Esophagus muscularis mucosa (tissue), 4 donors: ENCODE results near the gene SAMD14. TPM values are rescaled to one million over a fixed set of nuclear protein-coding genes. Genes with fewer than 3 reads are reported as not detected.

ENCODE experiments used
- DNase-seq: peaks from one replicate; pipeline ENCODE4 v3.0.0-alpha.2; 2017; ENCODE audit errors: extremely low spot score
- H3K27ac ChIP-seq, 4 donors: fragments of 200-600 bp; sonication (generic); replicated peaks in 1 of 4; 1 replicate in 3 of 4; 2 replicates in 1 of 4; pipeline ENCODE4 v1.5.1; 2016 to 2019; ENCODE audit warnings: mild to moderate bottlenecking in 1 of 4
- H3K27me3 ChIP-seq, 4 donors: fragments of 200-600 bp; sonication (generic); one replicate each; pipeline versions ENCODE4 v1.5.1 to v1.6.0; 2016 to 2019
- H3K36me3 ChIP-seq, 4 donors: fragments of 200-600 bp; sonication (generic); one replicate each; pipeline ENCODE4 v1.5.1; 2016 to 2019
- H3K4me1 ChIP-seq, 4 donors: fragments of 200-600 bp; sonication (generic); one replicate each; pipeline ENCODE4 v1.5.1; 2016 to 2019
- H3K4me3 ChIP-seq, 4 donors: fragments of 200-600 bp; sonication (generic); 1 replicate in 2 of 4; 2 replicates in 2 of 4; pipeline ENCODE4 v1.5.1; 2016 to 2019; ENCODE audit warnings: mild to moderate bottlenecking in 4 of 4, moderate library complexity in 1 of 4
- H3K9me3 ChIP-seq, 4 donors: fragments of 200-600 bp; sonication (generic); 1 replicate in 3 of 4; 2 replicates in 1 of 4; pipeline ENCODE4 v1.5.1; 2016 to 2019
- EP300 ChIP-seq: sonication (generic); formaldehyde crosslinking; IDR thresholded peaks from one replicate; pipeline ENCODE4 v1.6.1; 2017; ENCODE audit warnings: antibody characterized with exemption
- POLR2A ChIP-seq: fragments of 450-650 bp; IDR thresholded peaks from one replicate; pipeline ENCODE4 v1.6.1; 2017; ENCODE audit warnings: antibody characterized with exemption, moderate library complexity, mild to moderate bottlenecking, low read depth
- POLR2AphosphoS5 ChIP-seq, 2 donors: sonication (generic); formaldehyde crosslinking; IDR thresholded peaks; one replicate each; pipeline ENCODE4 v1.6.1; 2017; ENCODE audit warnings: antibody characterized with exemption in 2 of 2
- WGBS: methylation state at CpG from one replicate; pipeline ENCODE4 v1.1.5; 2018; 5-methylcytosine and 5-hydroxymethylcytosine counted together
- intact Hi-C: fragments of 100-400 bp; cut with DNase I; formaldehyde crosslinking; loops from one replicate; pipeline ENCODE4 v1.15.1; 2023
- total RNA-seq, 4 donors: library from RNA; depleted of rRNA; stranded (reverse); fragments of >200 nt; gene quantifications; one replicate each; pipeline versions ENCODE4 v1.1.0 to v1.2.1, GENCODE V29; 2016
- TF ChIP-seq, protein P1 (sequence below), 3 experiments: fragments of 200-600 bp in 2 of 3; fragments of 450-650 bp in 1 of 3; sonication (generic) in 2 of 3; IDR thresholded peaks; one replicate each; pipeline ENCODE4 v1.5.1; 2017 to 2019; ENCODE audit warnings: antibody characterized with exemption in 3 of 3, mild to moderate bottlenecking in 2 of 3, moderate library complexity in 1 of 3

The SAMD14 gene
- total RNA-seq, 4 donors from 2014 or later = 0.98 to 1.8 (median 1.5) TPM

DNA sequence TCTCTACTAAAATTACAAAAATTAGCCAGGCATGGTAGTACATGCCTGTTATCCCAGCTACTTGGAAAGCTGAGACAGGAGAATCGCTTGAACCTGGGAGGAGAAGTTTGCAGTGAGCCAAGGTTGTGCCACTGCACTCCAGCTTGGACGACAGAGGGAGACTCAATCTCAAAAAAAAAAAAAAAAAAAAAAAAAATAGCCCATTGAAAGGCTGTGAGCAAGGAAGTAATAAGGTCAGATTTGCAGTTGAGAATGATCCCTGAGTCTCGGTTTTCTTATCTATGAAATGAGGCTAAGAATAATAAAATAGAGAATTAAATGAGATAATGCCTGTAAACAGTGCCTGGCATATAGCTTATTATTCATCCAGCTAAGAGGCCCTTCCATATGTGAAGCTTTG lies 36.2 kb downstream of the SAMD14 start:
- Histone ChIP-seq H3K27ac (peak overlapping the region in 2 of 4 donors; percentile 88 to 92), H3K36me3 (peaks cover 16 to 37% (median 34%) of the 10 kb centered on the region in 4 donors), H3K27me3 (no peaks in the 10 kb centered on the region), H3K4me1 (peaks cover 26 to 44% (median 42%) of the 10 kb centered on the region in 4 donors), H3K4me3 (no peak overlapping the region), H3K9me3 (no peaks in the 10 kb centered on the region)
- intact Hi-C loops = loop anchor here (5.0 kb wide), 1 partner anchor 203 kb away; no protein-coding TSS in a partner anchor
- no peak for DNase-seq
- WGBS = 42% methylated on average over 3 of the region's 3 CpGs
- no peak for TF ChIP-seq POLR2AphosphoS5 (IDR thresholded peaks at IDR 0.05)
- no peak for TF ChIP-seq EP300
- no peak for TF ChIP-seq POLR2A
- TF ChIP-seq, protein P1, sequence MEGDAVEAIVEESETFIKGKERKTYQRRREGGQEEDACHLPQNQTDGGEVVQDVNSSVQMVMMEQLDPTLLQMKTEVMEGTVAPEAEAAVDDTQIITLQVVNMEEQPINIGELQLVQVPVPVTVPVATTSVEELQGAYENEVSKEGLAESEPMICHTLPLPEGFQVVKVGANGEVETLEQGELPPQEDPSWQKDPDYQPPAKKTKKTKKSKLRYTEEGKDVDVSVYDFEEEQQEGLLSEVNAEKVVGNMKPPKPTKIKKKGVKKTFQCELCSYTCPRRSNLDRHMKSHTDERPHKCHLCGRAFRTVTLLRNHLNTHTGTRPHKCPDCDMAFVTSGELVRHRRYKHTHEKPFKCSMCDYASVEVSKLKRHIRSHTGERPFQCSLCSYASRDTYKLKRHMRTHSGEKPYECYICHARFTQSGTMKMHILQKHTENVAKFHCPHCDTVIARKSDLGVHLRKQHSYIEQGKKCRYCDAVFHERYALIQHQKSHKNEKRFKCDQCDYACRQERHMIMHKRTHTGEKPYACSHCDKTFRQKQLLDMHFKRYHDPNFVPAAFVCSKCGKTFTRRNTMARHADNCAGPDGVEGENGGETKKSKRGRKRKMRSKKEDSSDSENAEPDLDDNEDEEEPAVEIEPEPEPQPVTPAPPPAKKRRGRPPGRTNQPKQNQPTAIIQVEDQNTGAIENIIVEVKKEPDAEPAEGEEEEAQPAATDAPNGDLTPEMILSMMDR (IDR thresholded peaks at IDR 0.05) = no peak

DNA sequence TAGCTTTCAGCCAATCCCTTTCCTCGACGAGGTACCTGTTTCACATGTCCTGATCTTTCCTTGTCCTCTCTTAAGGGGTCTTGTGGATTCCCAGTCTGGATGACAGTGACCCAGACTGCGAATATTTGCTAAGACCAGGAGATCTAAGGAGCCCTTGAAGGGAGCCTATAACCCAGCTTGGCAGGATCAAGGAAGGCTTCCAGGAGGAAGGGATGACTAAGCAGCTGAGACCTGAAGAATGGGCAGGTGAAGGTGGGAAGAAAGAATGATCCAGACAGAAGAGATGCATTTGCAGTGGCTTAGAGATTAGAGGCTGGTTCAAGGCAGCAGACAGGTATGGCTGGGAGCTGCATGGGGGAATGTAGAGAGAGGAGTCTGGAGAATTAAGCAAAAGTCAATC lies 36.7 kb downstream of the SAMD14 start:
- H3K27me3 ChIP-seq = no peaks in the 10 kb centered on the region
- DNase-seq = no peak
- H3K27ac ChIP-seq = no peak overlapping the region
- 90% methylated on average over 3 of the region's 3 CpGs for WGBS
- H3K36me3 ChIP-seq = peaks cover 10 to 37% (median 35%) of the 10 kb centered on the region in 4 donors
- no peak for TF ChIP-seq POLR2A
- no peak for TF ChIP-seq EP300
- TF ChIP-seq, protein P1 (IDR thresholded peaks at IDR 0.05) = no peak
- no peak for TF ChIP-seq POLR2AphosphoS5 (IDR thresholded peaks at IDR 0.05)
- intact Hi-C loops = loop anchor here (5.0 kb wide), 1 partner anchor 204 kb away; no protein-coding TSS in a partner anchor
- no peaks in the 10 kb centered on the region for H3K9me3 ChIP-seq
- H3K4me1 ChIP-seq = peaks cover 23 to 39% (median 37%) of the 10 kb centered on the region in 4 donors
- H3K4me3 ChIP-seq = no peak overlapping the region

DNA sequence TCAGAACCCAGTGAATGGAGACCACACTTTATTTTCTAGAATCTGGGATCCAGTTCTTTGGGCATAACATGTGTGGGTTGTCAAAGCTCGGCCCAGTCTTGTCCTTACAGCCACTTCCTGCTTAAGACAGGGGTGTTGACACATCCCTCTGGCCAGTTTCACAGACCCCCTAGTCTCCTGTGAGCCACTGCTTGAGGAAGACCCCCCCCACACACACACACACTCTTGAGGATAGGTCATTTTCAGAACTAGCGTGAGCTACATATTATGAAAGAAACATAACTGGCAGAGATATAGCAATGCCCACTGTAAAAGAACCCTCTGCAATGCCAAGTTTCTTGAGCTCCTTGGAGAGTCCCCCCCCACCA lies 38.1 kb downstream of the SAMD14 start:
- TF ChIP-seq POLR2AphosphoS5 (IDR thresholded peaks at IDR 0.05) = no peak
- TF ChIP-seq, protein P1 (IDR thresholded peaks at IDR 0.05) = no peak
- TF ChIP-seq POLR2A = no peak
- no peak for TF ChIP-seq EP300
- intact Hi-C loops = loop anchor here (5.0 kb wide), 1 partner anchor 205 kb away; no protein-coding TSS in a partner anchor
- Histone ChIP-seq H3K4me1 (peaks cover 16 to 30% (median 24%) of the 10 kb centered on the region in 4 donors), H3K9me3 (no peaks in the 10 kb centered on the region), H3K27ac (no peak overlapping the region), H3K27me3 (no peaks in the 10 kb centered on the region), H3K4me3 (no peak overlapping the region), H3K36me3 (peaks cover 3 to 31% (median 28%) of the 10 kb centered on the region in 4 donors)
- 66% methylated on average over 2 of the region's 2 CpGs for WGBS
- no peak for DNase-seq

DNA sequence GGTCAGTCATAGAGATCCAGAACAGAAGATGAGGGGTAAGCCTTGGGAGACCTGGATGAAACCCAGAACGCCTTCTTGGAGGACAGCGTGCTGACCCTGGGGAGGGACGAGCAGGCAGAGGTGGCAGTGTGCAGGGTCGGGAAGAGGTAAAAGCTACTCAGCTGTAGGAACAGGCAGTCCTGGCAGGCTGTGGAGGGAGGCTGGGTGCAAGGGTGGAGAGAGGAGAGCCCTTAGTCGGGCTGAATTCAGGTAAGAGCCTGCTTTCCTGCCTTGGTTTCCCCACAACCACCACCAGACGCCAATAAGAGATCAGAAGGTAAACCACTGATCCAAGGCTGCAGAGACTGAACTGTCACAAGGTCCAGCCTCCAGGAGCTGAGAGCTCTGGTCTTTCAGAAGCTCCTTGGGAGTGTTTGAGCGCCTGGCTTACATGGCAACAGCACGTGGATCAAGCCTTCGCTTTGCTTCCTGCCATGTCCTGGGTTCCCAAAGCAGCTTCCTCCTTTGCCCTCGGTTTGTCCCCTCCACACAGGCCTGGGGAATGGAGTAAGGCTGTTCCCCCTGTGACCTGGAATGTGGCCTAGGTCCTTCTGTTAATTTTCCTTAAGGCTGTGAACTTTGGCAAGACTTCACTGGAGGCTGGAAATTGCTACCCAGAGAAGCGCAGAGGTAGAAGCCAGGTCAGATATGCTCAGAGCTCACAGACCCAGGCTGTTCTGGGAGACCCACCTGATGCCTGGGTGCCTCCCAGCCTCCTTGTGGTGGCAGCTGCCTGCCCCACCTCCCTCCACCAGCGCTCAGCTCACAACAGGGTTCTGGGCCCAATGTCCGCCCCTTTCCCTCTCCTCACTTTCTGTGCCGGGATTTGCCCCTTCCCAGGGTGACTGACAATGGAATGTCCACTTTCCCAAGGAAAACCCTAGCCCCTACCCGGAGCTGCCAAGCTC lies 38.7 kb downstream of the SAMD14 start:
- no peak overlapping the region for H3K27ac ChIP-seq
- DNase-seq = no peak
- 80% methylated on average over 12 of the region's 15 CpGs for WGBS
- H3K9me3 ChIP-seq = no peaks in the 10 kb centered on the region
- no peaks in the 10 kb centered on the region for H3K27me3 ChIP-seq
- no peak overlapping the region for H3K4me3 ChIP-seq
- intact Hi-C loops = loop anchor here (5.0 kb wide), 1 partner anchor 206 kb away; no protein-coding TSS in a partner anchor
- H3K36me3 ChIP-seq = peaks cover 3 to 30% (median 27%) of the 10 kb centered on the region in 4 donors
- H3K4me1 ChIP-seq = peaks cover 10 to 23% (median 17%) of the 10 kb centered on the region in 4 donors
- no peak for TF ChIP-seq POLR2A
- TF ChIP-seq EP300 = no peak
- TF ChIP-seq, protein P1 (IDR thresholded peaks at IDR 0.05) = no peak
- no peak for TF ChIP-seq POLR2AphosphoS5 (IDR thresholded peaks at IDR 0.05)
